Lower lobe of right lung (tissue), 2 donors: Measurements from ENCODE around the gene SLC6A13. TPM values are rescaled to one million over a fixed set of nuclear protein-coding genes. Genes with fewer than 3 reads are reported as not detected.

Source experiments
- ATAC-seq, 2 donors: fragments of 200-7000 bp; cut with Tn5 transposase; one replicate each; pipeline ENCODE4 v1.9.1; 2020 to 2022; ENCODE audit warnings: mild to moderate bottlenecking in 2 of 2, moderate library complexity in 2 of 2
- DNase-seq: peaks from one replicate; pipeline ENCODE4 v3.0.0-alpha.2; 2020
- H3K27ac ChIP-seq: fragments of 200-600 bp; one replicate; pipeline ENCODE4 v1.8.0; 2022
- H3K27me3 ChIP-seq: fragments of 200-600 bp; one replicate; pipeline ENCODE4 v1.8.0; 2022; ENCODE audit warnings: low read depth
- H3K36me3 ChIP-seq: fragments of 200-600 bp; one replicate; pipeline ENCODE4 v1.8.0; 2022; ENCODE audit warnings: mild to moderate bottlenecking
- H3K4me1 ChIP-seq: fragments of 200-600 bp; one replicate; pipeline ENCODE4 v1.8.0; 2022
- H3K4me3 ChIP-seq: fragments of 200-600 bp; one replicate; pipeline ENCODE4 v1.8.0; 2022; ENCODE audit warnings: mild to moderate bottlenecking
- H3K9me3 ChIP-seq: fragments of 200-600 bp; one replicate; pipeline ENCODE4 v1.8.0; 2022
- intact Hi-C: fragments of 100-400 bp; cut with DNase I; formaldehyde crosslinking; loops from one replicate; pipeline ENCODE4 v1.11.0; 2022
- total RNA-seq: library from RNA; stranded (reverse); fragmentation: NEBNext Ultra II Directional; extraction: Animal tissue kit (Norgen Biotek cat#: 25700); gene quantifications from one replicate; pipeline ENCODE4 v1.2.1, GENCODE V29; 2021
- TF ChIP-seq, protein P1 (sequence below): fragments of 200-600 bp; IDR thresholded peaks from one replicate; pipeline ENCODE4 v1.8.0; 2022; ENCODE audit warnings: antibody characterized with exemption, mild to moderate bottlenecking
- donor health status: DM: no; HTN: yes; CAD: no; lungs with severe emphysema.

Gene SLC6A13
- total RNA-seq, 1 donor from 2014 or later, result 5.0 TPM

DNA sequence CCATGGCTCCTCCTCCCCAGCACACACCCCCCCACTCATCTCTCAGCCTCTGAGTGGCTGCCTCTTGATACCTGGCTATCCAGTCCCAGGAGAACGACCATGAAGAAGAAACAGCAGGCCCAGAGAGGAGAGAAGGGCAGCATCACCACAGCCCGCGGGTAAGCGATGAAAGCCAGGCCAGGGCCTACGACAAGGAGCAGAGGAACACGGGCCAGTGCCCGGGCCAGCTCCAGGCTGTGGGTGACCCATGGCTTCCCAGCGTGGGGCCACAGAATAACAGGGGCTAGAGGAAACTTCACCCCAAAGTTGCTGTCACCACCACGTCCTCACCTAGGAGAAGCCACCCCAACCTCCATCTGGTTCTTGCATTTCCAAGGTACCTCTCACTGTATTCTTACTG is 38.3 kb downstream of the SLC6A13 start:
- H3K27ac ChIP-seq, result no peak overlapping the region
- TF ChIP-seq, protein P1, sequence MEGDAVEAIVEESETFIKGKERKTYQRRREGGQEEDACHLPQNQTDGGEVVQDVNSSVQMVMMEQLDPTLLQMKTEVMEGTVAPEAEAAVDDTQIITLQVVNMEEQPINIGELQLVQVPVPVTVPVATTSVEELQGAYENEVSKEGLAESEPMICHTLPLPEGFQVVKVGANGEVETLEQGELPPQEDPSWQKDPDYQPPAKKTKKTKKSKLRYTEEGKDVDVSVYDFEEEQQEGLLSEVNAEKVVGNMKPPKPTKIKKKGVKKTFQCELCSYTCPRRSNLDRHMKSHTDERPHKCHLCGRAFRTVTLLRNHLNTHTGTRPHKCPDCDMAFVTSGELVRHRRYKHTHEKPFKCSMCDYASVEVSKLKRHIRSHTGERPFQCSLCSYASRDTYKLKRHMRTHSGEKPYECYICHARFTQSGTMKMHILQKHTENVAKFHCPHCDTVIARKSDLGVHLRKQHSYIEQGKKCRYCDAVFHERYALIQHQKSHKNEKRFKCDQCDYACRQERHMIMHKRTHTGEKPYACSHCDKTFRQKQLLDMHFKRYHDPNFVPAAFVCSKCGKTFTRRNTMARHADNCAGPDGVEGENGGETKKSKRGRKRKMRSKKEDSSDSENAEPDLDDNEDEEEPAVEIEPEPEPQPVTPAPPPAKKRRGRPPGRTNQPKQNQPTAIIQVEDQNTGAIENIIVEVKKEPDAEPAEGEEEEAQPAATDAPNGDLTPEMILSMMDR, result no peak

DNA sequence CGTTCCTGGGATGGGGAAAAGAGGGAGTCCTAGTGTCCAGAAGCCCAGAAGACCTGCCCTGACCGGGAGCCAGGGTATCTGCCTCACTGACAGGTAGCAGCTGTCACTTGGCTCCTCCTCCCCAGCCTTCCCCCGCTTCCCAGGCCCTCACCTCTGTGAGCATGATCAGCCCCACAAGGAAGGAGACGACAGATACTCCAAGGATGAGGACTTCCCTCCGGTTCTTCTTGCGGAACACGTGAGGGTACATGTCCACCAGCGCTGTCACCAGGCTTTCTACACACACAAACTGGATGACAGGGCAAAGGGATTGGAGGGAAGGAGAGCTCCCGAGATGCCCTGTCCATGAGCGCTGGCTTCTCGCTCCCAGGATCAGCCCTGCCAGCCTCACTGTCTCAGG is 38.8 kb downstream of the SLC6A13 start:
- H3K4me1 ChIP-seq, result no peaks in the 10 kb centered on the region
- H3K27ac ChIP-seq, result no peak overlapping the region
- intact Hi-C loops, result no loop called here
- TF ChIP-seq, protein P1, result no peak
- no peaks in the 10 kb centered on the region for H3K36me3 ChIP-seq
- no peaks in the 10 kb centered on the region for H3K9me3 ChIP-seq
- ATAC-seq (no peak), DNase-seq (no peak)
- H3K27me3 ChIP-seq, result no peaks in the 10 kb centered on the region
- no peak overlapping the region for H3K4me3 ChIP-seq

More for the DNA sequence above, 38.3 kb downstream of the SLC6A13 start:
- H3K4me3 ChIP-seq, result no peak overlapping the region
- intact Hi-C loops, result no loop called here
- DNase-seq (no peak), ATAC-seq (no peak)
- no peaks in the 10 kb centered on the region for H3K27me3 ChIP-seq
- H3K9me3 ChIP-seq, result no peaks in the 10 kb centered on the region
- no peaks in the 10 kb centered on the region for H3K36me3 ChIP-seq
- no peaks in the 10 kb centered on the region for H3K4me1 ChIP-seq

DNA sequence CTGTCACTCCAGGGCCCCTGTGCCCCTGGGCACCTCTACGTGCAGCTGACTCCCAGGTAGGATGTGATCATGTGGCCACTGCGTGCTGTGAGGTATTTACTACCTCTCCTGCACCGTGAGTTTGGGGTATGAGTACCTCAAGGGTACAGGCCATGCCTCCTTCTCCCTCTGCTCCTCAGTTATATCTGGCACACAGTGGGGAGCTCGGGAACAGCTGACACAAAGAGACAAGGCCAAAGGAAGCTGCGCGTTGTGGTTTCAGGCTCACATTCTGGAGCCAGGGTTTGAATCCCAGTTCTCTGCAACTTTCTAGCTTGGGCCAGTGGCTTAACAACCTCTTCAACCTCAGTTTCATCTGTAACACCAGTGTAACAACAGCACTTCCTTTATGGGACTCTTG is 40.9 kb downstream of the SLC6A13 start:
- Histone ChIP-seq H3K4me1 (no peaks in the 10 kb centered on the region), H3K27ac (no peak overlapping the region), H3K36me3 (no peaks in the 10 kb centered on the region), H3K4me3 (no peak overlapping the region), H3K9me3 (no peaks in the 10 kb centered on the region), H3K27me3 (no peaks in the 10 kb centered on the region)
- DNase-seq (no peak), ATAC-seq (no peak)
- TF ChIP-seq, protein P1, result no peak
- intact Hi-C loops, result no loop called here

DNA sequence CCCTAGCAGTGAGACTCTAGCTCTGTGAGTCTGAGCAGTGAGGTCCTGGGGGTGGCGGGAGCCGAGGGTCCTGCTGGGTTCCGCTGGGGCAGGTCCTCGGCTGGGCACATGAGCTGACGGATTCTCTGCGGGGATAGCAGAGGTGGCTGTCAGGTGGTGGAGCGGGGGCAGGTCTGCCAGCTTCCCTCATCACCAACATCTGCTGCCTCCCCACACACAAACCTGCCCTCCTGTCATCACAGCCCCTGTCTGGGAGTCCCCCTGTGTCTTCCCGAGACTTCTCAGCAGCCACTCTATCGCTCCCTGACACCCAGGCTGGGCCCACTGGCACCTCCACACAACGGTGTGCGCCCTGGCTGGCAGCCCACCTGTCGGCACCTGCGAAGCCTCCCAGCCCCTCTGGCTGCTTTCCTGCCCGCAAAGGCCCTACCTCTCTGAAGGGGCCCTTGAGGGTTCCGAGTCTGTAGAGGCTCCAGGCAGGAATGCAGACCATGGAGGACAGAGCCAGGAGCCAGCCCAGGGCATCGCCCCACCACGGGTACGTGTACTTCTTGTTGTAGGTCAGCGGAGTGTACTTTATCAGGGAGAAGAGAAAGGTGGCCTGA is 41.6 kb downstream of the SLC6A13 start:
- H3K9me3 ChIP-seq, result no peaks in the 10 kb centered on the region
- TF ChIP-seq, protein P1, result no peak
- H3K4me3 ChIP-seq, result no peak overlapping the region
- H3K27ac ChIP-seq, result no peak overlapping the region
- no peaks in the 10 kb centered on the region for H3K27me3 ChIP-seq
- DNase-seq (no peak), ATAC-seq (no peak)
- no peaks in the 10 kb centered on the region for H3K4me1 ChIP-seq
- intact Hi-C loops, result no loop called here
- no peaks in the 10 kb centered on the region for H3K36me3 ChIP-seq

DNA sequence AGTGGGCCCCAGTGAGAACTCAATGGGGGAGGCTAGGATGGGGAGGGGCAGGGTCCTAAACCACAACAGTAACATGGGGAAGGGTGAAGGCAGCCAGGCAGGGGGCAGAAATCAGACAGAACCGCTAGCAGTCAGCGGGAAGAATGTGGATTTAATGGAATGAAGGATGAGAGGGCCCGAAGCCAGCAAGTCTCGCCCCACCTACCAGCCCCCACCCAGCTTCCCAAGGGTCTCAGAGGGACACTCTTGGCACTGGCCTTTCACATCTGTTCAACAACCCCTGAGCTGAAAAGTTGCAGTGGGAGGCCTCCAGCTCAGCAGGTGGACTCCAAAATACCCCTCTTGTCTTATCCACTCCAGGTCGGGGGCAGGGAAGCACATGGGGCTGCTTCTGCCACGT is 42.1 kb downstream of the SLC6A13 start:
- intact Hi-C loops, result no loop called here
- H3K4me1 ChIP-seq, result no peaks in the 10 kb centered on the region
- TF ChIP-seq, protein P1, result no peak
- no peak for DNase-seq
- H3K27me3 ChIP-seq, result no peaks in the 10 kb centered on the region
- ATAC-seq, result no peak
- no peaks in the 10 kb centered on the region for H3K36me3 ChIP-seq
- no peak overlapping the region for H3K4me3 ChIP-seq
- H3K9me3 ChIP-seq, result no peaks in the 10 kb centered on the region
- H3K27ac ChIP-seq, result no peak overlapping the region
